Astrocyte (in vitro differentiated cells and primary cell): Measurements from ENCODE around the gene MFGE8. TPM values are rescaled to one million over a fixed set of nuclear protein-coding genes. Genes with fewer than 3 reads are reported as not detected.

Experiments
- DNase-seq: peaks from one replicate; pipeline ENCODE4 v3.0.0-alpha.2; 2010; ENCODE audit warnings: low read depth
- FAIRE-seq: peaks from 2 replicates; lab custom pipeline; 2011; peaks lifted over from hg19 to GRCh38; lab: Jason Lieb, UNC
- H2AFZ ChIP-seq: 2 replicates; pipeline ENCODE4 v1.6.0; 2012; ENCODE audit warnings: low read depth, low read length, inconsistent platforms
- H3K27ac ChIP-seq: 2 replicates; pipeline ENCODE4 v1.5.1; 2011; ENCODE audit warnings: low read depth, low read length, inconsistent platforms
- H3K27me3 ChIP-seq: 2 replicates; pipeline ENCODE4 v1.6.0; 2011; ENCODE audit warnings: low read length, inconsistent platforms; ENCODE audit not compliant: insufficient read depth
- H3K36me3 ChIP-seq: 2 replicates; pipeline ENCODE4 v1.5.1; 2011; ENCODE audit warnings: low read length, inconsistent platforms; ENCODE audit not compliant: insufficient read depth
- H3K4me1 ChIP-seq: 2 replicates; pipeline ENCODE4 v1.5.1; 2011; ENCODE audit warnings: low read length, inconsistent platforms; ENCODE audit not compliant: insufficient read depth
- H3K4me2 ChIP-seq: 2 replicates; pipeline ENCODE4 v1.6.0; 2012; ENCODE audit warnings: low read length, inconsistent platforms
- H3K4me3 ChIP-seq: 2 replicates; pipeline ENCODE4 v1.5.1; 2011; ENCODE audit warnings: low read depth, mild to moderate bottlenecking, low read length, inconsistent platforms; ENCODE audit not compliant: insufficient read depth
- H3K79me2 ChIP-seq: 2 replicates; pipeline ENCODE4 v1.6.0; 2012; ENCODE audit warnings: mild to moderate bottlenecking, low read length, inconsistent platforms; ENCODE audit not compliant: insufficient read depth
- H3K9ac ChIP-seq: 2 replicates; pipeline ENCODE4 v1.6.0; 2012; ENCODE audit warnings: mild to moderate bottlenecking, low read length, inconsistent platforms
- H3K9me3 ChIP-seq: 2 replicates; pipeline ENCODE4 v1.5.1; 2012; ENCODE audit warnings: low read depth, mild to moderate bottlenecking, low read length, inconsistent platforms; ENCODE audit not compliant: insufficient read depth
- H4K20me1 ChIP-seq: 2 replicates; pipeline ENCODE4 v1.6.0; 2012; ENCODE audit warnings: low read length, inconsistent platforms; ENCODE audit not compliant: insufficient read depth
- H3K27ac Mint-ChIP-seq: one replicate; pipeline ENCODE4 v1.8.0; 2021; ENCODE audit warnings: mild to moderate bottlenecking, mixed read lengths; ENCODE audit not compliant: unreplicated experiment
- H3K27me3 Mint-ChIP-seq: one replicate; pipeline ENCODE4 v1.8.0; 2021; ENCODE audit warnings: low read depth, mixed read lengths; ENCODE audit not compliant: unreplicated experiment
- H3K36me3 Mint-ChIP-seq: one replicate; pipeline ENCODE4 v1.8.0; 2021; ENCODE audit warnings: low read depth, mixed read lengths; ENCODE audit not compliant: unreplicated experiment
- H3K4me1 Mint-ChIP-seq: one replicate; pipeline ENCODE4 v1.8.0; 2021; ENCODE audit warnings: low read depth, mixed read lengths; ENCODE audit not compliant: unreplicated experiment
- H3K4me3 Mint-ChIP-seq: one replicate; pipeline ENCODE4 v1.8.0; 2021; ENCODE audit warnings: mild to moderate bottlenecking, moderate library complexity, mixed read lengths; ENCODE audit not compliant: unreplicated experiment
- H3K9me3 Mint-ChIP-seq: one replicate; pipeline ENCODE4 v1.8.0; 2021; ENCODE audit warnings: mild to moderate bottlenecking, mixed read lengths; ENCODE audit not compliant: unreplicated experiment
- CTCF ChIP-seq: IDR thresholded peaks from 2 replicates; pipeline ENCODE4 v1.5.1; 2011; ENCODE audit warnings: low read depth, mild to moderate bottlenecking, inconsistent platforms, low read length, moderate library complexity; ENCODE audit not compliant: insufficient read depth
- EZH2 ChIP-seq: IDR thresholded peaks from 2 replicates; pipeline ENCODE4 v1.6.1; 2012; ENCODE audit warnings: mild to moderate bottlenecking, low read length, inconsistent platforms; ENCODE audit not compliant: insufficient read depth
- total RNA-seq: library from RNA; stranded (reverse); gene quantifications from 2 replicates; pipeline ENCODE4 v1.2.1, GENCODE V29; 2021

MFGE8 gene
- total RNA-seq, 1 donor from 2014 or later, result 276 TPM

- H3K79me2 ChIP-seq, result no peaks in the 10 kb centered on the region
- Mint-ChIP-seq H3K36me3 (peaks cover 4% of the 10 kb centered on the region), H3K9me3 (no peaks in the 10 kb centered on the region), H3K27ac (no peak overlapping the region), H3K27me3 (no peaks in the 10 kb centered on the region), H3K4me1 (peaks cover 7% of the 10 kb centered on the region), H3K4me3 (no peak overlapping the region)
- no peak for FAIRE-seq
- H3K4me2 ChIP-seq, result no peak overlapping the region
- no peak overlapping the region for H2AFZ ChIP-seq
- no peaks in the 10 kb centered on the region for H4K20me1 ChIP-seq
- no peaks in the 10 kb centered on the region for H3K9me3 ChIP-seq
- H3K27me3 ChIP-seq, result no peaks in the 10 kb centered on the region
- peaks cover 17% of the 10 kb centered on the region for H3K4me1 ChIP-seq
- H3K27ac ChIP-seq, result no peak overlapping the region
- no peaks in the 10 kb centered on the region for H3K36me3 ChIP-seq
- no peak for TF ChIP-seq EZH2
- TF ChIP-seq CTCF, result no peak
- H3K9ac ChIP-seq, result no peak overlapping the region
- no peak for DNase-seq
- H3K4me3 ChIP-seq, result no peak overlapping the region
Measured at GRCh38 chr15:88887068-88887580, 26.1 kb downstream of the MFGE8 start.

- peaks cover 6% of the 10 kb centered on the region for H3K36me3 Mint-ChIP-seq
Measured at GRCh38 chr15:88882785-88883184, 30.4 kb downstream of the MFGE8 start.

More at GRCh38 chr15:88882785-88883184, 30.4 kb downstream of the MFGE8 start:
- Histone ChIP-seq H3K9me3 (no peaks in the 10 kb centered on the region), H3K79me2 (no peaks in the 10 kb centered on the region), H3K4me3 (no peak overlapping the region), H3K27me3 (no peaks in the 10 kb centered on the region), H4K20me1 (no peaks in the 10 kb centered on the region), H3K27ac (peak overlapping the region; percentile 54), H3K9ac (peak overlapping the region; percentile 18), H3K4me2 (peak overlapping the region; percentile 57), H3K36me3 (no peaks in the 10 kb centered on the region), H2AFZ (no peak overlapping the region), H3K4me1 (peaks cover 14% of the 10 kb centered on the region)
- peak; percentile 54 for DNase-seq
- Mint-ChIP-seq H3K9me3 (peaks cover 2% of the 10 kb centered on the region), H3K4me3 (no peak overlapping the region), H3K4me1 (peaks cover 3% of the 10 kb centered on the region), H3K27me3 (peaks cover 2% of the 10 kb centered on the region), H3K27ac (peak overlapping the region; percentile 43)
- no peak for FAIRE-seq
- TF ChIP-seq EZH2 (no peak), CTCF (no peak)
